HepG2 (cell line): ENCODE results near the gene SLC43A1. TPM values are rescaled to one million over a fixed set of nuclear protein-coding genes. Genes with fewer than 3 reads are reported as not detected.

Source experiments
- AGO2 ChIP-seq: fragments of 200-400 bp; formaldehyde crosslinking; optimal IDR thresholded peaks from 2 replicates; pipeline ENCODE3; 2017; ENCODE audit warnings: mild to moderate bottlenecking, low read depth, low read length, moderate library complexity
- ATM ChIP-seq: fragments of 450-650 bp; IDR thresholded peaks from 2 replicates; pipeline ENCODE4 v1.7.1; 2017; ENCODE audit warnings: mild to moderate bottlenecking, borderline replicate concordance
- DPF2 ChIP-seq: sonication (generic); formaldehyde crosslinking; IDR thresholded peaks from 2 replicates; pipeline ENCODE4 v1.4.0; 2020; ENCODE audit warnings: mild to moderate bottlenecking, low read depth, missing genetic modification reagents, borderline replicate concordance
- GFI1 ChIP-seq: sonication (generic); formaldehyde crosslinking; IDR thresholded peaks from 2 replicates; pipeline ENCODE4 v1.5.0; 2020; ENCODE audit warnings: missing genetic modification reagents, mild to moderate bottlenecking, borderline replicate concordance
- IKZF1 ChIP-seq: fragments of 450-650 bp; IDR thresholded peaks from 2 replicates; pipeline ENCODE4 v1.7.1; 2016
- NPAS2 ChIP-seq: sonication (generic); formaldehyde crosslinking; IDR thresholded peaks from 2 replicates; pipeline ENCODE4 v1.8.0; 2022; ENCODE audit warnings: mild to moderate bottlenecking, missing genetic modification reagents, borderline replicate concordance
- RFXANK ChIP-seq: IDR thresholded peaks from 2 replicates; pipeline ENCODE4 v1.6.1; 2016
- SIN3B ChIP-seq: fragments of 150-350 bp; IDR thresholded peaks from 2 replicates; pipeline ENCODE4 v1.6.1; 2014; ENCODE audit warnings: low read length
- THAP8 ChIP-seq: sonication (generic); formaldehyde crosslinking; IDR thresholded peaks from 2 replicates; pipeline ENCODE4 v1.5.1; 2020; ENCODE audit warnings: missing genetic modification reagents, mild to moderate bottlenecking, borderline replicate concordance
- ZNF232 ChIP-seq: sonication (generic); formaldehyde crosslinking; IDR thresholded peaks from 2 replicates; pipeline ENCODE4 v1.4.0; 2020; ENCODE audit warnings: missing genetic modification reagents, borderline replicate concordance
- ZNF253 ChIP-seq: sonication (generic); formaldehyde crosslinking; IDR thresholded peaks from 2 replicates; pipeline ENCODE4 v1.8.0; 2022; ENCODE audit warnings: mild to moderate bottlenecking, missing genetic modification reagents, borderline replicate concordance
- ZNF564 ChIP-seq: sonication (generic); formaldehyde crosslinking; IDR thresholded peaks from 2 replicates; pipeline ENCODE4 v1.8.1; 2023; ENCODE audit warnings: mild to moderate bottlenecking, missing genetic modification reagents
- ZNF580 ChIP-seq: IDR thresholded peaks from 2 replicates; pipeline ENCODE4 v1.6.1; 2016; ENCODE audit warnings: low read depth, borderline replicate concordance
- ZNF616 ChIP-seq: sonication (generic); formaldehyde crosslinking; IDR thresholded peaks from 2 replicates; pipeline ENCODE4 v1.5.0; 2020; ENCODE audit warnings: low read depth, mild to moderate bottlenecking, missing genetic modification reagents
- ZNF678 ChIP-seq: sonication (generic); formaldehyde crosslinking; IDR thresholded peaks from 2 replicates; pipeline ENCODE4 v1.4.0; 2020; ENCODE audit warnings: mild to moderate bottlenecking, missing genetic modification reagents
- ZNF704 ChIP-seq: sonication (generic); formaldehyde crosslinking; IDR thresholded peaks from 2 replicates; pipeline ENCODE4 v1.8.1; 2023; ENCODE audit warnings: mild to moderate bottlenecking, inconsistent platforms, moderate library complexity, missing genetic modification reagents, borderline replicate concordance
- ZSCAN21 ChIP-seq: sonication (generic); formaldehyde crosslinking; IDR thresholded peaks from 2 replicates; pipeline ENCODE4 v1.8.0; 2022; ENCODE audit warnings: mild to moderate bottlenecking, missing genetic modification reagents, moderate library complexity, borderline replicate concordance
- polyA plus RNA-seq, 8 experiments: library from polyadenylated mRNA; depleted of rRNA in 3 of 8; stranded (reverse) in 7 of 8; unstranded in 1 of 8; fragments of >200 nt; fragmentation: Illumina TruSeq in 4 of 8; extraction: Trizol in 4 of 8; gene quantifications; 2 replicates each; pipeline versions ENCODE4 v1.2.1 to v1.2.3, GENCODE V29; 2011 to 2016; ENCODE audit warnings: low read depth in 4 of 8, missing spikeins in 1 of 8, mixed read lengths in 1 of 8; ENCODE audit not compliant: insufficient read depth in 1 of 8
- total RNA-seq, 5 experiments: library from RNA; depleted of rRNA; stranded (reverse); fragments of >200 nt; fragmentation: Illumina TruSeq; extraction: Trizol; gene quantifications; 2 replicates each; pipeline ENCODE4 v1.2.3, GENCODE V29; 2016; ENCODE audit warnings: low read depth in 1 of 5
- TF ChIP-seq, protein P1 (sequence below): sonication (generic); formaldehyde crosslinking; IDR thresholded peaks from 2 replicates; pipeline ENCODE4 v1.5.0; 2020; ENCODE audit warnings: mild to moderate bottlenecking, missing genetic modification reagents, borderline replicate concordance
- TF ChIP-seq, protein P2 (sequence below): sonication (generic); formaldehyde crosslinking; IDR thresholded peaks from 2 replicates; pipeline ENCODE4 v1.4.0; 2020; ENCODE audit warnings: missing genetic modification reagents

The SLC43A1 gene
- total and polyA plus RNA-seq, 2 of the 13 experiments (the other 11 are each of a cell fraction or from before 2014, with no cell fraction given), result 72.3 to 87.6 TPM

DNA sequence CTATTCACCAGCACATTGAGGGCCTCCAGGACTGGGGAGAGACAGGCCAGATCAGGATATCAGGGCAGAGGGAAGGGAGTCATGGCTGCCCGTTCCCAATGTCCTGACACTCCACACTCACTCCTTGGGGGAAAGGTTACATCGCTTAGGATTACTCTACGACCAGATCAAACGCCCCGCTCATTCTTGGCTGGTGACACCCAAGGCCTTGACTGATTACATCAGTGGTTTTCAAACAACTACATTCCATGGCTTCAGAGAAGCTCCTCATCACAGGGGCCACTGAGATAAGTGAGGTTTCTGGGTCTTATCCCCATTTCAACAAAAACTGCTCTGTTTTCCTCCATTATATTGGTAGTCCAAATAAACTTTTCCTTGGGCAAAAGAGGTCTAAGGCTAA lies 37.0 kb upstream of the SLC43A1 start (continued):
- TF ChIP-seq, protein P1, sequence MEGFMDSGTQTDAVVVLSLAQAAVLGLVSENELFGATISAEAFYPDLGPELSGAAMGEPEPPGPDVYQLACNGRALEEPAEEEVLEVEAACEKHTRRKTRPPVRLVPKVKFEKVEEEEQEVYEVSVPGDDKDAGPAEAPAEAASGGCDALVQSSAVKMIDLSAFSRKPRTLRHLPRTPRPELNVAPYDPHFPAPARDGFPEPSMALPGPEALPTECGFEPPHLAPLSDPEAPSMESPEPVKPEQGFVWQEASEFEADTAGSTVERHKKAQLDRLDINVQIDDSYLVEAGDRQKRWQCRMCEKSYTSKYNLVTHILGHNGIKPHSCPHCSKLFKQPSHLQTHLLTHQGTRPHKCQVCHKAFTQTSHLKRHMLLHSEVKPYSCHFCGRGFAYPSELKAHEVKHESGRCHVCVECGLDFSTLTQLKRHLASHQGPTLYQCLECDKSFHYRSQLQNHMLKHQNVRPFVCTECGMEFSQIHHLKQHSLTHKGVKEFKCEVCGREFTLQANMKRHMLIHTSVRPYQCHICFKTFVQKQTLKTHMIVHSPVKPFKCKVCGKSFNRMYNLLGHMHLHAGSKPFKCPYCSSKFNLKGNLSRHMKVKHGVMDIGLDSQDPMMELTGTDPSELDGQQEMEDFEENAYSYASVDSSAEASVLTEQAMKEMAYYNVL (CRISPR knock-in tag), result no peak
- TF ChIP-seq ZNF253 (no peak), ATM (no peak), ZNF704 (no peak), RFXANK (CRISPR knock-in tag) (no peak), DPF2 (CRISPR knock-in tag) (no peak), AGO2 (no peak), ZNF678 (no peak), ZNF580 (CRISPR knock-in tag) (no peak), ZNF616 (CRISPR knock-in tag) (no peak), GFI1 (CRISPR knock-in tag) (no peak), ZSCAN21 (CRISPR knock-in tag) (no peak), NPAS2 (CRISPR knock-in tag) (no peak), IKZF1 (no peak), SIN3B (no peak), ZNF564 (CRISPR knock-in tag) (no peak), THAP8 (CRISPR knock-in tag) (no peak), ZNF232 (no peak)
- TF ChIP-seq, protein P2, sequence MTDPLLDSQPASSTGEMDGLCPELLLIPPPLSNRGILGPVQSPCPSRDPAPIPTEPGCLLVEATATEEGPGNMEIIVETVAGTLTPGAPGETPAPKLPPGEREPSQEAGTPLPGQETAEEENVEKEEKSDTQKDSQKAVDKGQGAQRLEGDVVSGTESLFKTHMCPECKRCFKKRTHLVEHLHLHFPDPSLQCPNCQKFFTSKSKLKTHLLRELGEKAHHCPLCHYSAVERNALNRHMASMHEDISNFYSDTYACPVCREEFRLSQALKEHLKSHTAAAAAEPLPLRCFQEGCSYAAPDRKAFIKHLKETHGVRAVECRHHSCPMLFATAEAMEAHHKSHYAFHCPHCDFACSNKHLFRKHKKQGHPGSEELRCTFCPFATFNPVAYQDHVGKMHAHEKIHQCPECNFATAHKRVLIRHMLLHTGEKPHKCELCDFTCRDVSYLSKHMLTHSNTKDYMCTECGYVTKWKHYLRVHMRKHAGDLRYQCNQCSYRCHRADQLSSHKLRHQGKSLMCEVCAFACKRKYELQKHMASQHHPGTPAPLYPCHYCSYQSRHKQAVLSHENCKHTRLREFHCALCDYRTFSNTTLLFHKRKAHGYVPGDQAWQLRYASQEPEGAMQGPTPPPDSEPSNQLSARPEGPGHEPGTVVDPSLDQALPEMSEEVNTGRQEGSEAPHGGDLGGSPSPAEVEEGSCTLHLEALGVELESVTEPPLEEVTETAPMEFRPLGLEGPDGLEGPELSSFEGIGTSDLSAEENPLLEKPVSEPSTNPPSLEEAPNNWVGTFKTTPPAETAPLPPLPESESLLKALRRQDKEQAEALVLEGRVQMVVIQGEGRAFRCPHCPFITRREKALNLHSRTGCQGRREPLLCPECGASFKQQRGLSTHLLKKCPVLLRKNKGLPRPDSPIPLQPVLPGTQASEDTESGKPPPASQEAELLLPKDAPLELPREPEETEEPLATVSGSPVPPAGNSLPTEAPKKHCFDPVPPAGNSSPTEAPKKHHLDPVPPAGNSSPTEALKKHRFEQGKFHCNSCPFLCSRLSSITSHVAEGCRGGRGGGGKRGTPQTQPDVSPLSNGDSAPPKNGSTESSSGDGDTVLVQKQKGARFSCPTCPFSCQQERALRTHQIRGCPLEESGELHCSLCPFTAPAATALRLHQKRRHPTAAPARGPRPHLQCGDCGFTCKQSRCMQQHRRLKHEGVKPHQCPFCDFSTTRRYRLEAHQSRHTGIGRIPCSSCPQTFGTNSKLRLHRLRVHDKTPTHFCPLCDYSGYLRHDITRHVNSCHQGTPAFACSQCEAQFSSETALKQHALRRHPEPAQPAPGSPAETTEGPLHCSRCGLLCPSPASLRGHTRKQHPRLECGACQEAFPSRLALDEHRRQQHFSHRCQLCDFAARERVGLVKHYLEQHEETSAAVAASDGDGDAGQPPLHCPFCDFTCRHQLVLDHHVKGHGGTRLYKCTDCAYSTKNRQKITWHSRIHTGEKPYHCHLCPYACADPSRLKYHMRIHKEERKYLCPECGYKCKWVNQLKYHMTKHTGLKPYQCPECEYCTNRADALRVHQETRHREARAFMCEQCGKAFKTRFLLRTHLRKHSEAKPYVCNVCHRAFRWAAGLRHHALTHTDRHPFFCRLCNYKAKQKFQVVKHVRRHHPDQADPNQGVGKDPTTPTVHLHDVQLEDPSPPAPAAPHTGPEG (CRISPR knock-in tag), result no peak
